ENCODE measurements around the gene PLXDC2. TPM values are rescaled to one million over a fixed set of nuclear protein-coding genes. Genes with fewer than 3 reads are reported as not detected.

The PLXDC2 gene
- polyA plus RNA-seq, 2 of the 4 experiments (the other 2 are of a cell fraction), result 0.08 to 0.09 TPM

GRCh38 chr10:19911886-19912285, 95.7 kb downstream of the PLXDC2 start:
- no peak overlapping the region for H3K4me3 ChIP-seq
- TF ChIP-seq HOXB5 (CRISPR knock-in tag; IDR thresholded peaks at IDR 0.05) (no peak), USF2 (IDR thresholded peaks at IDR 0.05) (no peak), MAFK (IDR thresholded peaks at IDR 0.05; ENCODE audit: partially characterized antibody) (no peak), CHD4 (IDR thresholded peaks at IDR 0.05; ENCODE audit: borderline replicate concordance) (no peak), CBX8 (IDR thresholded peaks at IDR 0.05) (no peak), RCOR1 (IDR thresholded peaks at IDR 0.05; ENCODE audit: low read depth, low read length) (no peak), HEYL (CRISPR knock-in tag; IDR thresholded peaks at IDR 0.05) (no peak), MAX (IDR thresholded peaks at IDR 0.05) (no peak), ZNF302 (CRISPR knock-in tag; IDR thresholded peaks at IDR 0.05) (no peak), EHF (CRISPR knock-in tag; IDR thresholded peaks at IDR 0.05) (no peak), CTCF (IDR thresholded peaks at IDR 0.05) (no peak), NR3C1 (IDR thresholded peaks at IDR 0.05) (no peak), TFCP2L1 (CRISPR knock-in tag; IDR thresholded peaks at IDR 0.05) (no peak), RARB (CRISPR knock-in tag; IDR thresholded peaks at IDR 0.05) (no peak), JUNB (IDR thresholded peaks at IDR 0.05) (no peak), RNF2 (IDR thresholded peaks at IDR 0.05; ENCODE audit: borderline replicate concordance, low read depth) (no peak), MAZ (IDR thresholded peaks at IDR 0.05; ENCODE audit: borderline replicate concordance, low read depth, low read length) (no peak), BHLHE40 (IDR thresholded peaks at IDR 0.05; ENCODE audit: low read depth, low read length) (no peak)
- no peak overlapping the region for H3K4me2 ChIP-seq
- ATAC-seq (no peak), FAIRE-seq (no peak), DNase-seq (ENCODE audit: low read depth in 1 of 2, low spot score in 1 of 2) (no peak)
- no peaks in the 10 kb centered on the region for H3K9me3 ChIP-seq
- no peaks in the 10 kb centered on the region for H3K4me1 ChIP-seq
- ChIA-PET POLR2A (no interaction called here), CTCF (no interaction called here)
- H3K27ac ChIP-seq, result no peak overlapping the region
- WGBS (ENCODE audit: missing lambda C conversion rate), result 5% methylated on average over 2 of the region's 2 CpGs

GRCh38 chr10:19913987-19914386, 97.8 kb downstream of the PLXDC2 start:
- Histone ChIP-seq H3K27ac (no peak overlapping the region), H3K9me3 (no peaks in the 10 kb centered on the region), H3K4me2 (no peak overlapping the region), H3K4me1 (no peaks in the 10 kb centered on the region), H3K4me3 (no peak overlapping the region)
- POLR2A ChIA-PET, result no interaction called here
- DNase-seq (ENCODE audit: low read depth in 1 of 2, low spot score in 1 of 2) (no peak), ATAC-seq (no peak), FAIRE-seq (no peak)
- TF ChIP-seq NPAS2 (CRISPR knock-in tag; IDR thresholded peaks at IDR 0.05; ENCODE audit: borderline replicate concordance) (no peak), KDM5A (IDR thresholded peaks at IDR 0.05) (no peak), MAFK (IDR thresholded peaks at IDR 0.05; ENCODE audit: partially characterized antibody) (no peak), PBX3 (IDR thresholded peaks at IDR 0.05) (no peak), RFX5 (IDR thresholded peaks at IDR 0.05) (no peak), HOXB13 (CRISPR knock-in tag; IDR thresholded peaks at IDR 0.05; ENCODE audit: low read depth) (no peak), ESRRA (IDR thresholded peaks at IDR 0.05; ENCODE audit: borderline replicate concordance, low read length) (no peak), NR3C1 (IDR thresholded peaks at IDR 0.05) (no peak), CHD4 (IDR thresholded peaks at IDR 0.05; ENCODE audit: borderline replicate concordance) (no peak), HES2 (IDR thresholded peaks at IDR 0.05) (no peak), EP300 (IDR thresholded peaks at IDR 0.05) (no peak), E2F6 (IDR thresholded peaks at IDR 0.05; ENCODE audit: borderline replicate concordance, low read depth) (no peak), USF2 (IDR thresholded peaks at IDR 0.05) (no peak), HOXA7 (CRISPR knock-in tag; IDR thresholded peaks at IDR 0.05) (no peak)
- CTCF ChIA-PET, result no interaction called here

All from A549 (cell line).